Activated T-cell treated with anti-CD3 and anti-CD28 coated beads, Interleukin-2, amount 50 U/mL, for 48 hours (primary cell): ENCODE results near the gene RUFY4.
"Not testable (repeated sequence)": the region's sequence is repeated elsewhere in the genome, so short reads cannot be mapped to it uniquely, and the experiment has no call there.

ENCODE experiments used
- DNase-seq, 2 experiments: peaks; one replicate each; pipeline ENCODE4 v3.0.0-alpha.2; 2020

RUFY4 gene

GRCh38 chr2:218086478-218086877, 17.4 kb downstream of the RUFY4 start:
- no peak for DNase-seq

- no peak for DNase-seq
These were observed 20.2 kb downstream of the RUFY4 start for GRCh38 chr2:218089259-218089658.

DNA sequence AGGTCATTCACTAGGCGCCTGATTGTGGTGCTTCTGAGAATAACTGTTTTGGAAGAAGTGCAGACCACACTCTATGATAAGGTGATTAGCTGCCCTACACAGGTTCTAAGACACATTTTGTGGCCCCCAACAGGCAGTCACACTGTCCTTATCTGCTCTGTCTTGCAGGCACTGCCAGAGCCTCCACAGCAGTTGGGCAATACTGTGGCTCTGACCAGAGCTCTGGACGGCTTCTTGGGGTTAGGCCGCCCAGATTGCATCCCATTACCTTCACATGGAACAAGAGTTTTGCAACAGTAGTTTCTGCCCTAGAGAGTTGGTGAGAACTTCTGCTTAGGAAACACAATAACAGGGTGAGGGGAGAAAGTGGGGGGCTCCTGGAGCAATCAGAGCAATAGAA, 22.7 kb downstream of the RUFY4 start:
- no peak for DNase-seq

- DNase-seq: no peak
These were observed 24.8 kb downstream of the RUFY4 start for GRCh38 chr2:218093879-218094278.

GRCh38 chr2:218095853-218096252, 26.8 kb downstream of the RUFY4 start:
- no peak for DNase-seq

DNA sequence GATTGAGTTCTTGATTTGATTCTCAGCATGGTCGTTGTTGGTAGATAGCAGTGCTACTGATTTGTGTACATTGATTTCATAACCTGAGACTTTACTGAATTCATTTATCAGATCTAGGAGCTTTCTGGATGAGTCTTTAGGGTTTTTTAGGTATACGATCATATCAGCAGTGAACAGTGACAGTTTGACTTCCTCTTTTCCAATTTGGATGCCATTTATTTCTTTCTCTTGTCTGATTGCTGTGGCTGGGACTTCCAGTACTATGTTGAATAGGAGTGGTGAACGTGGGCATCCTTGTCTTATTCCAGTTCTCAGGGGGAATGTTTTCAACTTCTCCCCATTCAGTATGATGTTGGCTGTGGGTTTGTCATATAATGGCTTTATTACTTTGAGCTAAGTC, 28.9 kb downstream of the RUFY4 start:
- no peak for DNase-seq

DNA sequence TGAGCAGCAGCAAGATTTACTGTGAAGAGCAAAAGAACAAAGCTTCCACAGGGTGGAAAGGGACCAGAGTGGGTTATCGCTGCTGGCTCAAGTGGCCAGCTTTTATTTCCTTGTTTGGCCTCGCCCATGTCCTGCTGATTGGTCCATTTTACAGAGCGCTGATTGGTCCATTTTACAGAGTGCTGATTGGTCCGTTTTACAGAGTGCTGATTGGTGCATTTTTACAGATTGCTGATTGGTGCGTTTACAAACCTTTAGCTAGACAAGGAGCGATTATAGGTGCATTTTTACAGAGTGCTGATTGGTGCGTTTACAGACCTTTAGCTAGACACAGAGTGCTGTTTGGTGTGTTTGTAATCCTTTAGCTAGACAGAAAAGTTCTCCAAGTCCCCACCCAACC, 39.8 kb downstream of the RUFY4 start:
- not testable (repeated sequence) for DNase-seq

GRCh38 chr2:218121789-218122188, 52.7 kb downstream of the RUFY4 start:
- not testable (repeated sequence) for DNase-seq

- not testable (repeated sequence) for DNase-seq
These were observed 53.2 kb downstream of the RUFY4 start for GRCh38 chr2:218122286-218122685.

DNA sequence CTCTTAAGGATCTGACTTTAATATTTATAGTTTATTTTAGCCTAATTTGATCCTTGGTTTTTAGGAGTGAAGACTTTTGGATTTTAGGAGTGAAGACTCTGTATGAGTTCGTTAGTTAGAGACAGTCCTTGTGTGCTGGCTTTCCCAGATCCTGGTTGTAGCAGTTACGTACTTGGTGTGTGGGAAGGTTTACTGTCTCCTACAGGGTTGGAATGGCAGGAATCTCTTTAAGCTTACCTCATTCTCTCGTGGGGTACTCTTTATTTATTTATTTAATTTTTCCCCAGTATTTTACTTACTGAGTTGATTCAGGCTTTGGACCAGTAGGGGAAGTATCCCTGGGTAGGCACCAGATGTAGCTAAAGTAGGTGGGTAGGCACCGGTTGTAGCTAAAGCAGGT, 54.9 kb downstream of the RUFY4 start:
- DNase-seq: no peak

DNA sequence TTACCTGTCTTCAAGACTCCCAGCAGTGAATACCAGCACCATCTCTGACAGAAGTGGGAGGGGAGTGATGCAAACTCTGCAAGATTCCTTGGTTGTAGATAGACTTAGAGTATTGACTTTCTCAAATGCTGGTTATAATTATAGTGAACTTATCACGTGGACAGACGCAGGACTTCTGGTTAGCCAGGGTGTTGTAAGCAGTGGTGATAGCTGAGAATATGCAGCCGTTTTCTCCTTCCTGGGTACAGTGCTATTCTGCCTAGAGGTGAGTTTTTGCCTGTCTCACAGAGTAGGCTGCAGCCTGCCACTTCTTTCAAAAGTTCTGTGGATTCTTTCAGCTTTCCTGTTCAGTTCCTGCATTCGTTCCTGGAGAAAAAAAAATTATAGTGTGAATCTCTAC, 56.0 kb downstream of the RUFY4 start:
- no peak for DNase-seq

DNA sequence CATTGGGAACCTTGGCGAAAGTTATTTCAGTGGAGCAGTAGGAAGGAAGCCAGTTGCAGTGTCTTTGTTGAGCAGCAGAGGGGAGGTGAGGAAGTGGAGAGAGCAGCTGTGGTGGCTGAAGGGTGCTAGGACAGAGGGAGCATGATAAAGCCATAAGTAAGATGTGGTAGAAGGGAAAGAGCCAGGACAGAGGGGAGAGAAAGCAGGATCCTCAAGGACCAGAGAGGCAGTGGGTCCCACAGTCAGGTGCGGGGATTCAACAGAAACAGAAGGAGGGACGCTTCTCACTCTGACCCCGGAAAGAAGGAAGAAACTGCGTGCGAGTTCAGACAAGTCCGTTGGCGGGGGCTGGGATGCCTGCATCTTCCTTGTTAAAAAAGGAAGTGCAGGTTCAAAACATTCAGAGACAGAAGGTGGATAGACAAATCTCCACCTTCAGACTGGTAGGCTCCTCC, 56.6 kb downstream of the RUFY4 start, which contains the start of gene CXCR2:
CXCR2 (plus strand) TSS at position 403 of the 455 bp plus-strand sequence. CDS start 8,774 bp downstream, outside the sequence.
- DNase-seq: no peak

DNA sequence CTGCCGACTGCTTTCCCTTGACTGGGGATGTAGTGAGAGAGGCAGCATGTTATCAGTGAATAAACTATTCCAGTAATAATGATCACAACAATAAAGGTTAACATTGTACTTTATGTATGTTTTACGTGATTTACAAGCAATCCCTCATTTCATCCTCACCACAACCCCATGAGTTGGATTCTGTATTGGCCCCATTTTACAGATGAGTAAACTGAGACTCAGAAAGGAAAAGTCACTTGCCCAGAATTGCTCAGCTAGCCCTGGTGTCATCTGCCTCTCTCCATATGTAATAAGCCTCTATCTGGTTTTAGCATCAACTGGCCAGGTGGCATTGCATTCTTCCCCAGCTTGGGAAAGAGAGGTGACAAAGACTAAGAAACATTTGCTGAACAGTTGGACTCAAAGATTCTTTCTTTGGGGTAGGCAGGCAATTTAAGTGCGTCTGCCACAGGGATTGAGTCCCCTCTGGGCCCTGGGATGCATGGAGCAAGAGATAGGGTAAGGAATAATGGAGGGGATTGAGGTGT, 58.9 kb downstream of the RUFY4 start:
- no peak for DNase-seq

- no peak for DNase-seq
These were observed 59.9 kb downstream of the RUFY4 start for GRCh38 chr2:218128781-218129457.

DNA sequence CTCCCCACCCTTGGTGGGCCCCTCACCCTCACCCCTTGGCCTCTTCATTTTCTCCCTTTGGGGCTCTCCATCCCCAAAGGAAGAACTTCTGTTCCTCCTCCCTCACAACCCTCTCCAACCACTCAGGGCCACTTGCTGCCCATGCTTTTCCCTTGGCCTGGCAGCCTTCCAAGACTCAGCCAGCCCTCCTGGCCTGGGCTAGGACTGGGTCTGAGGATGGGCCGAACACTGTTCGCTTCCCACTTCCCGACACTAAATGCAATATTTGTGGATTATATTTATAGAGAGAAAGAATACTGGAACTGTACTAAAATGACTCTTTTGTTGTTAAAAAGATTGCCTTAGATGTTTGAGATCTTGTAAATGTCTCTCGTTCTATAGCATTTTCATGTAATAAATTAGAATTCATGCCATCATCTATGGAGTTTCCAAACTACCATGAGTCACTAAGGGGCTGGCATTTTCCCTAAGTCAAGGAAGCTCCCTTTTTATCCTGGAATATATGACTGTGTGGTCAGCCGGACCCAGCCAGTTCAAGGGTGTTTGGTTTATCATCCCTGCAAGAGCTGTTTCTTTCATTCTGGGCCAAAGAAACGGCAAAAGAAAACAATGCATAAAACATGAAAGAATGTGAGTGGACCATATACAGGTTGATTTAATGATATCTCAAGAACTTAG, 60.5 kb downstream of the RUFY4 start:
- DNase-seq: no peak

DNA sequence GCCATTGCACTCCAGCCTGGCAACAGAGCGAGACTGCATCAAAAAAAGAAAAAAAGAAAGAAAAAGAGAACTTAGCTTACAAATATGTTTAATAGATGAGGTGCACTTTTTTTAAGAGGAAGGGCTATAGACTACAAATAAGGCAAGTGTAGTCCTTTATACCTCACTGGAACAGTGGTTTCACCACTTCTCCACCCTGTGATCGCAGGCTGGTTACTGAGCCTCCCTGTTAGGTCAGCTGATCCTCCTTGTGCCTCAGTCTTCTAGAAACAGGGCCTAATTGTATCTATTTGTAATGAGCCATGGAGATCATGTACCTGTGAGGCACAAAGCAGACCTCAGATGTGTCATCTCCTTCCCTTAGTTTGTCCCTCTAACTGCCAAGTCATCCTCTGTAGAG, 61.3 kb downstream of the RUFY4 start:
- DNase-seq: no peak

DNA sequence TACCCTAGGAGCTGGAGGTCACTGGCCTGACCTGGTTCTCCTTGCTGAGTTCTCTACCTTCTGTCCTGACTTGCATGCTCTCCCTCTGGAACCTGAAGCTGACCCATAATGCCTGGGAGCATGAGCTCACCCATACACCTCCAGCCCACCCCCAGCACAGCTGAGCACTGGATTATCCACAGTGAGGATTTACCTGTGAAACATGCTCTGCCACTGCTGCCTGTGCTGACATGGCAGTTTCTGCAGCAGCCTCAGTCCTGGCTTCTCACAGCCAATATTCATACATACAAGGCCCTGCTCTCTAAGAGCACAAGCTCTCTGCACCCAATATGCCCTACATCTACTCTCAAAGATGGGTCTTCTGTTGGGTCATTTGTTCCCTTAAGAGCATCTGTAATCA, 61.8 kb downstream of the RUFY4 start:
- DNase-seq: no peak

GRCh38 chr2:218137514-218137913, 68.5 kb downstream of the RUFY4 start:
- DNase-seq: no peak

DNA sequence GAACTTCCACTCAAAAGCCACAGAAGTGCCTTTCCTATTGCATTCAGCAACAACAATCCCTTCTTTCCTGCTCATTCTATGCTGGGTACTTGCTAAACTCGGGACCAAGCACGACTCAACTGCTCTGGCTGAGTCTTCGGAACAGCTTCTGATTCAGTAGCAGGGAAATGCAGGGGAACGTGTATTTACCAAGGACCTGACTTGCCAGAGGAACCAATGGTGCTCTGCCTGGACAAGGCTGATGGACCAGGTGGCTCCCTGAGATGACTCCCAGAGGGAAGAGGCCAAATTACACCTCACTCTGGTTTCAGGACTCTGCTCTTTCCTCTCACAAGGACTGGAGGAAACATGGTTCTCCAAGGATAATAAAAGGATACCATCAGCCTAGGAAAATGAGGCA, 69.0 kb downstream of the RUFY4 start:
- DNase-seq: no peak
